H1 (cell line): ENCODE results near the gene MIPOL1. TPM values are rescaled to one million over a fixed set of nuclear protein-coding genes. Genes with fewer than 3 reads are reported as not detected.

Source experiments
- CTCF ChIA-PET: fragments of 300-600 bp; sonication (Branson Sonifier 250); formaldehyde crosslinking; loops from one replicate; lab custom pipeline; 2021; ENCODE audit not compliant: partially characterized antibody; lab: Charles Lee
- POLR2A ChIA-PET: fragments of 300-600 bp; sonication (Branson Sonifier 250); formaldehyde crosslinking; loops from one replicate; lab custom pipeline; 2021; ENCODE audit warnings: inconsistent platforms; ENCODE audit not compliant: partially characterized antibody; lab: Charles Lee
- DNase-seq, 2 experiments: peaks; one replicate each; pipeline versions ENCODE4 v3.0.0 to v3.0.0-alpha.2; 2010 to 2022; ENCODE audit warnings: low spot score in 2 of 2, low read depth in 1 of 2, mixed read lengths in 1 of 2
- FAIRE-seq: peaks from 2 replicates; lab custom pipeline; 2011; peaks lifted over from hg19 to GRCh38; lab: Jason Lieb, UNC
- H2AFZ ChIP-seq: 2 replicates; pipeline ENCODE4 v1.8.1; 2012; ENCODE audit warnings: low read length, inconsistent platforms
- H2AK5ac ChIP-seq: 2 replicates; pipeline ENCODE4 v1.6.1; 2013; ENCODE audit warnings: low read depth, low read length
- H2BK120ac ChIP-seq: replicated peaks from 2 replicates; pipeline ENCODE3; 2013; ENCODE audit warnings: low read depth, low read length, inconsistent platforms
- H2BK12ac ChIP-seq: 2 replicates; pipeline ENCODE4 v1.6.1; 2013; ENCODE audit warnings: low read depth, low read length
- H2BK15ac ChIP-seq: 2 replicates; pipeline ENCODE4 v1.6.1; 2013; ENCODE audit warnings: low read length
- H2BK20ac ChIP-seq: 2 replicates; pipeline ENCODE4 v1.6.1; 2013; ENCODE audit warnings: low read length
- H2BK5ac ChIP-seq: 2 replicates; pipeline ENCODE4 v1.6.1; 2013; ENCODE audit warnings: low read depth, low read length
- H3K14ac ChIP-seq: 2 replicates; pipeline ENCODE4 v1.6.1; 2013; ENCODE audit warnings: inconsistent platforms; ENCODE audit not compliant: insufficient read length
- H3K18ac ChIP-seq: 2 replicates; pipeline ENCODE4 v1.6.1; 2013; ENCODE audit warnings: low read length; ENCODE audit errors: extremely low read depth
- H3K23ac ChIP-seq: 2 replicates; pipeline ENCODE4 v1.6.1; 2013; ENCODE audit warnings: inconsistent platforms; ENCODE audit not compliant: insufficient read length
- H3K23me2 ChIP-seq: 2 replicates; pipeline ENCODE4 v1.6.1; 2013; ENCODE audit warnings: low read depth, low read length
- H3K27ac ChIP-seq: 2 replicates; pipeline ENCODE4 v1.6.1; 2011; ENCODE audit warnings: low read depth, low read length, inconsistent platforms
- H3K27me3 ChIP-seq, 4 experiments: replicated peaks in 1 of 4; 1 replicate in 1 of 4; 2 replicates in 3 of 4; pipeline versions ENCODE4 v1.6.1 to v1.8.1; 2011 to 2013; ENCODE audit warnings: low read length in 3 of 4, mild to moderate bottlenecking in 3 of 4, inconsistent platforms in 2 of 4, mixed read lengths in 2 of 4, moderate library complexity in 1 of 4; ENCODE audit not compliant: control insufficient read depth in 3 of 4, insufficient read depth in 3 of 4; ENCODE audit errors: extremely low read depth in 1 of 4
- H3K36me3 ChIP-seq, 4 experiments: 2 replicates each; pipeline versions ENCODE4 v1.6.1 to v1.8.1; 2011 to 2013; ENCODE audit warnings: mild to moderate bottlenecking in 4 of 4, low read length in 3 of 4, moderate library complexity in 2 of 4, control low read depth in 1 of 4, inconsistent platforms in 1 of 4; ENCODE audit not compliant: insufficient read depth in 4 of 4, control insufficient read depth in 2 of 4
- H3K4ac ChIP-seq: replicated peaks from 2 replicates; pipeline ENCODE3; 2013; ENCODE audit warnings: low read length, low read depth, mixed read lengths, inconsistent platforms; ENCODE audit not compliant: insufficient read length
- H3K4me1 ChIP-seq, 4 experiments: replicated peaks in 1 of 4; 1 replicate in 1 of 4; 2 replicates in 3 of 4; pipeline versions ENCODE4 v1.6.1 to v1.8.1; 2011 to 2013; ENCODE audit warnings: low read length in 3 of 4, inconsistent platforms in 2 of 4, mixed read lengths in 1 of 4; ENCODE audit not compliant: insufficient read depth in 4 of 4, control insufficient read depth in 3 of 4
- H3K4me2 ChIP-seq, 2 experiments: 2 replicates each; pipeline versions ENCODE4 v1.6.1 to v1.8.1; 2011 to 2013; ENCODE audit warnings: low read depth in 2 of 2, low read length in 2 of 2, control low read depth in 1 of 2, inconsistent platforms in 1 of 2, mild to moderate bottlenecking in 1 of 2; ENCODE audit not compliant: insufficient read depth in 1 of 2
- H3K4me3 ChIP-seq, 4 experiments: fragments of 200-600, 300-600 bp in 1 of 4; sonication (generic), shearing (Covaris generic), sonication (Bioruptor Twin) in 1 of 4; 2 replicates each; pipeline versions ENCODE4 v1.5.1 to v1.8.1; 2011 to 2016; ENCODE audit warnings: low read length in 4 of 4, low read depth in 3 of 4, control low read depth in 2 of 4, inconsistent platforms in 2 of 4, mild to moderate bottlenecking in 2 of 4, mixed read lengths in 1 of 4, moderate library complexity in 1 of 4; ENCODE audit not compliant: insufficient read depth in 2 of 4; ENCODE audit errors: extremely low read depth in 1 of 4
- H3K56ac ChIP-seq: replicated peaks from 2 replicates; pipeline ENCODE3; 2013; ENCODE audit warnings: low read depth, mild to moderate bottlenecking, mixed read lengths, low read length, inconsistent platforms; ENCODE audit not compliant: insufficient read length
- H3K79me1 ChIP-seq: 2 replicates; pipeline ENCODE4 v1.6.1; 2013; ENCODE audit warnings: low read depth, low read length, control low read depth
- H3K79me2 ChIP-seq, 2 experiments: 2 replicates each; pipeline versions ENCODE4 v1.6.1 to v1.8.1; 2012 to 2013; ENCODE audit warnings: low read length in 2 of 2, mild to moderate bottlenecking in 2 of 2, inconsistent platforms in 1 of 2; ENCODE audit not compliant: insufficient read depth in 2 of 2, control insufficient read depth in 1 of 2
- H3K9ac ChIP-seq, 4 experiments: replicated peaks in 1 of 4; 1 replicate in 1 of 4; 2 replicates in 3 of 4; pipeline versions ENCODE4 v1.6.1 to v1.8.1; 2011 to 2013; ENCODE audit warnings: low read depth in 3 of 4, low read length in 3 of 4, control low read depth in 2 of 4, mild to moderate bottlenecking in 2 of 4, moderate library complexity in 2 of 4, inconsistent platforms in 1 of 4; ENCODE audit errors: extremely low read depth in 1 of 4
- H3K9me3 ChIP-seq, 2 experiments: 2 replicates each; pipeline versions ENCODE4 v1.6.1 to v1.8.1; 2012 to 2013; ENCODE audit warnings: mild to moderate bottlenecking in 2 of 2, moderate library complexity in 2 of 2, control low read depth in 1 of 2, inconsistent platforms in 1 of 2, low read depth in 1 of 2, low read length in 1 of 2, mixed read lengths in 1 of 2; ENCODE audit not compliant: insufficient read depth in 2 of 2
- H4K20me1 ChIP-seq, 2 experiments: replicated peaks in 1 of 2; 2 replicates each; pipeline versions ENCODE3 to v1.8.1; 2011 to 2013; ENCODE audit warnings: inconsistent platforms in 2 of 2, low read length in 2 of 2, mild to moderate bottlenecking in 1 of 2; ENCODE audit not compliant: insufficient read depth in 2 of 2, control insufficient read depth in 1 of 2
- H4K5ac ChIP-seq: 2 replicates; pipeline ENCODE4 v1.6.1; 2013; ENCODE audit warnings: low read length, low read depth, mixed read lengths, inconsistent platforms; ENCODE audit not compliant: insufficient read length
- H4K8ac ChIP-seq: 2 replicates; pipeline ENCODE4 v1.8.0; 2013; ENCODE audit warnings: mild to moderate bottlenecking, moderate library complexity, low read length, inconsistent platforms; ENCODE audit not compliant: insufficient read depth; ENCODE audit errors: extremely low read depth
- H4K91ac ChIP-seq: replicated peaks from 2 replicates; pipeline ENCODE3; 2013; ENCODE audit warnings: low read length, mixed read lengths, inconsistent platforms; ENCODE audit not compliant: insufficient read length
- BACH1 ChIP-seq: IDR thresholded peaks from 2 replicates; pipeline ENCODE4 v1.6.1; 2012; ENCODE audit warnings: low read length, improper control_type of control experiment
- CBX5 ChIP-seq: fragments of 300-800, 300-1000 bp; sonication (generic); IDR thresholded peaks from 2 replicates; pipeline ENCODE4 v1.7.1; 2016; ENCODE audit warnings: antibody characterized with exemption, low read length, low read depth
- CEBPB ChIP-seq: IDR thresholded peaks from 2 replicates; pipeline ENCODE4 v1.6.1; 2012; ENCODE audit warnings: low read depth, low read length
- EZH2 ChIP-seq: fragments of 200-600 bp; sonication (generic); IDR thresholded peaks from 2 replicates; pipeline ENCODE4 v1.7.1; 2012; ENCODE audit warnings: low read depth, mild to moderate bottlenecking, moderate library complexity, low read length, inconsistent platforms; ENCODE audit not compliant: severe bottlenecking
- JUND ChIP-seq: IDR thresholded peaks from 2 replicates; pipeline ENCODE4 v1.6.1; 2011; ENCODE audit warnings: mild to moderate bottlenecking, improper control_type of control experiment, low read length
- POU5F1 ChIP-seq: IDR thresholded peaks from 2 replicates; pipeline ENCODE4 v1.6.1; 2011; ENCODE audit warnings: low read depth, mild to moderate bottlenecking, low read length, moderate library complexity
- SIN3A ChIP-seq, 2 experiments: IDR thresholded peaks in 1 of 2; conservative IDR thresholded peaks in 1 of 2; 2 replicates each; pipeline ENCODE4 v1.6.1; 2011 to 2012; ENCODE audit warnings: low read length in 2 of 2, improper control_type of control experiment in 1 of 2, low read depth in 1 of 2, mild to moderate bottlenecking in 1 of 2
- TAF7 ChIP-seq: optimal IDR thresholded peaks from 2 replicates; pipeline ENCODE3; 2011; ENCODE audit warnings: low read depth, mild to moderate bottlenecking, inconsistent platforms, low read length, moderate library complexity, borderline replicate concordance
- ZNF274 ChIP-seq: IDR thresholded peaks from 2 replicates; pipeline ENCODE4 v1.7.0; 2012; ENCODE audit warnings: low read length, borderline replicate concordance; ENCODE audit errors: extremely low read depth
- WGBS, 2 experiments: shearing (Covaris generic) in 1 of 2; methylation state at CpG; one replicate each; pipeline versions ENCODE4 v1.1.6 to v1.1.7; 2013 to 2015; ENCODE audit warnings: low lambda C conversion rate in 2 of 2, mixed read lengths in 2 of 2, inconsistent platforms in 1 of 2, low coverage in 1 of 2, missing lambda C conversion rate in 1 of 2; ENCODE audit not compliant: insufficient replicate concordance in 2 of 2, insufficient coverage in 1 of 2, insufficient read length in 1 of 2; ENCODE audit errors: extremely low coverage in 1 of 2, missing lambda C conversion rate in 1 of 2; 5-methylcytosine and 5-hydroxymethylcytosine counted together
- polyA plus RNA-seq, 7 experiments: library from polyadenylated mRNA; depleted of rRNA in 3 of 7; stranded (reverse) in 5 of 7; unstranded in 2 of 7; fragments of >200 nt in 5 of 7; fragments of 200-250 nt in 2 of 7; gene quantifications; 1 replicate in 5 of 7; 2 replicates in 1 of 7; 4 replicates in 1 of 7; pipeline versions ENCODE4 v1.2.1 to v1.2.3, GENCODE V29; 2011 to 2013; ENCODE audit warnings: missing spikeins in 2 of 7, mixed read lengths in 2 of 7
- total RNA-seq: library from RNA; stranded (reverse); fragmentation: NEBNext Ultra II Directional; extraction: Animal tissue kit (Norgen Biotek cat#: 25700); gene quantifications from 2 replicates; pipeline ENCODE4 v1.2.1, GENCODE V29; 2021
- TF ChIP-seq, protein P1 (sequence below), 3 experiments: IDR thresholded peaks; 1 replicate in 2 of 3; 2 replicates in 1 of 3; pipeline versions ENCODE4 v1.5.1 to v1.6.1; 2011; ENCODE audit warnings: low read length in 3 of 3, mild to moderate bottlenecking in 3 of 3, inconsistent platforms in 2 of 3, low read depth in 1 of 3, moderate library complexity in 1 of 3; ENCODE audit not compliant: insufficient read depth in 1 of 3; ENCODE audit errors: control extremely low read depth in 1 of 3
- TF ChIP-seq, protein P2 (sequence below): IDR thresholded peaks from 2 replicates; pipeline ENCODE4 v1.6.1; 2012; ENCODE audit warnings: inconsistent platforms

Gene MIPOL1
- total and polyA plus RNA-seq, 2 of the 8 experiments (the other 6 are each of a cell fraction or from before 2014, with no cell fraction given): 2.8 to 23.9 TPM

DNA sequence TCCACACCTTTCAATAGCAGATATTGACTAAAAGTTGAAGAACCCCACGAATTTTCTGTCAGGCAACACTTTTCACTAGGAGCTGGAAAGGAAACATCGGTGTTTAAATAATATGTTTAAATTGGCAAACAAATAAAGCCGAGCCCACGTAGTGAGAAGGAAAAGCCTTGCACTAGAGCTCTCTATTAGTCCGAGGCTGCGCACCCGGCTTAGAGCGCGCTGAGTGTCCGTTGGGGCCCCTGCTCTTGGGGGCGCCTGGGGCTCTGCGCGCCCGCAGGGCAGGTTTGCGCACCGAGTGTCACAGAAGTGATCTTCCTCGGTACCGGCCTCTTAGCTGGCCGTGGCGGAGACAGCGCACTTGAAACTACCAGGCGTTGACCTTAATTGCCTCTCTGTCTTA lies 404.1 kb downstream of the MIPOL1 start:
- Histone ChIP-seq H3K79me1 (no peaks in the 10 kb centered on the region), H4K8ac (no peak overlapping the region), H2BK20ac (no peak overlapping the region), H3K9ac (no peak overlapping the region), H4K91ac (no peak overlapping the region), H3K27ac (no peak overlapping the region), H3K36me3 (no peaks in the 10 kb centered on the region), H3K23ac (no peak overlapping the region), H3K4me2 (no peak overlapping the region), H2AK5ac (no peak overlapping the region), H3K18ac (no peak overlapping the region), H3K4me1 (peaks cover 0 to 18% (median 13%) of the 10 kb centered on the region in 4 experiments; a peak in 6 of 7 replicates), H2BK12ac (no peak overlapping the region), H3K4ac (no peak overlapping the region), H3K4me3 (no peak overlapping the region), H4K5ac (no peak overlapping the region), H2BK5ac (no peak overlapping the region), H3K27me3 (peaks cover 55 to 84% (median 78%) of the 10 kb centered on the region in 4 experiments), H3K9me3 (no peaks in the 10 kb centered on the region), H2BK15ac (no peak overlapping the region), H3K79me2 (no peaks in the 10 kb centered on the region), H2AFZ (no peak overlapping the region), H2BK120ac (no peak overlapping the region), H4K20me1 (peaks cover 2 to 20% of the 10 kb centered on the region in 2 experiments), H3K23me2 (peaks cover 5% of the 10 kb centered on the region), H3K14ac (no peak overlapping the region), H3K56ac (no peak overlapping the region)
- FAIRE-seq: no peak
- DNase-seq: no peak
- POLR2A ChIA-PET: interaction anchor here (0.6 kb wide), 1 partner anchor 404 kb away, joined by 3 read pairs; the partner anchor contains the start of gene MIPOL1
- CTCF ChIA-PET: interaction anchor here (0.6 to 7.6 kb wide), 11 partner anchors 8 to 372 kb away, joined by 3 to 62 read pairs (median 6); no protein-coding TSS in a partner anchor
- WGBS, 2 experiments: 78% methylated on average over 22 of the region's 22 CpGs; no CpG with 5 or more reads in 1 of the 2 experiments
- TF ChIP-seq POU5F1: no peak
- TF ChIP-seq, protein P1, sequence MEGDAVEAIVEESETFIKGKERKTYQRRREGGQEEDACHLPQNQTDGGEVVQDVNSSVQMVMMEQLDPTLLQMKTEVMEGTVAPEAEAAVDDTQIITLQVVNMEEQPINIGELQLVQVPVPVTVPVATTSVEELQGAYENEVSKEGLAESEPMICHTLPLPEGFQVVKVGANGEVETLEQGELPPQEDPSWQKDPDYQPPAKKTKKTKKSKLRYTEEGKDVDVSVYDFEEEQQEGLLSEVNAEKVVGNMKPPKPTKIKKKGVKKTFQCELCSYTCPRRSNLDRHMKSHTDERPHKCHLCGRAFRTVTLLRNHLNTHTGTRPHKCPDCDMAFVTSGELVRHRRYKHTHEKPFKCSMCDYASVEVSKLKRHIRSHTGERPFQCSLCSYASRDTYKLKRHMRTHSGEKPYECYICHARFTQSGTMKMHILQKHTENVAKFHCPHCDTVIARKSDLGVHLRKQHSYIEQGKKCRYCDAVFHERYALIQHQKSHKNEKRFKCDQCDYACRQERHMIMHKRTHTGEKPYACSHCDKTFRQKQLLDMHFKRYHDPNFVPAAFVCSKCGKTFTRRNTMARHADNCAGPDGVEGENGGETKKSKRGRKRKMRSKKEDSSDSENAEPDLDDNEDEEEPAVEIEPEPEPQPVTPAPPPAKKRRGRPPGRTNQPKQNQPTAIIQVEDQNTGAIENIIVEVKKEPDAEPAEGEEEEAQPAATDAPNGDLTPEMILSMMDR (IDR thresholded peaks at IDR 0.05; ENCODE audit: control extremely low read depth in 1 of 3, insufficient read depth in 1 of 3, low read depth in 1 of 3, low read length in 3 of 3): no peak
- no peak for TF ChIP-seq JUND
- TF ChIP-seq BACH1: no peak
- TF ChIP-seq CEBPB: no peak
- TF ChIP-seq CBX5: no peak
- no peak for TF ChIP-seq EZH2
- TF ChIP-seq TAF7: no peak
- no peak for TF ChIP-seq ZNF274
- TF ChIP-seq, protein P2, sequence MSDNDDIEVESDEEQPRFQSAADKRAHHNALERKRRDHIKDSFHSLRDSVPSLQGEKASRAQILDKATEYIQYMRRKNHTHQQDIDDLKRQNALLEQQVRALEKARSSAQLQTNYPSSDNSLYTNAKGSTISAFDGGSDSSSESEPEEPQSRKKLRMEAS: no peak
- TF ChIP-seq SIN3A (conservative IDR thresholded peaks at IDR 0.05 in 1 of 2, IDR thresholded peaks at IDR 0.05 in 1 of 2; ENCODE audit: low read depth in 1 of 2, low read length in 2 of 2): no peak
